Karpas-422 (cell line): ENCODE results near the gene RHNO1. TPM values are rescaled to one million over a fixed set of nuclear protein-coding genes. Genes with fewer than 3 reads are reported as not detected.
A peak's percentile ranks its signal among the peaks of the same experiment; 100 is the strongest.

Experiments used
- DNase-seq: peaks from one replicate; pipeline ENCODE4 v3.0.0-alpha.2; 2015
- H2AFZ ChIP-seq: fragments of 200-600 bp; sonication (generic); 2 replicates; pipeline ENCODE4 v1.6.1; 2014; ENCODE audit warnings: antibody characterized with exemption, low read length, mixed read lengths
- H3K27ac ChIP-seq: fragments of 200-600 bp; sonication (generic); 2 replicates; pipeline ENCODE4 v1.5.1; 2014; ENCODE audit warnings: mild to moderate bottlenecking, low read length, moderate library complexity
- H3K27me3 ChIP-seq: fragments of 200-600 bp; sonication (generic); 2 replicates; pipeline ENCODE4 v1.6.1; 2014; ENCODE audit warnings: low read length, mixed read lengths
- H3K36me3 ChIP-seq: fragments of 200-600 bp; sonication (generic); 2 replicates; pipeline ENCODE4 v1.6.1; 2014; ENCODE audit warnings: low read length, mixed read lengths; ENCODE audit not compliant: insufficient read depth
- H3K4me1 ChIP-seq: fragments of 200-600 bp; sonication (generic); 2 replicates; pipeline ENCODE4 v1.6.1; 2014; ENCODE audit warnings: mild to moderate bottlenecking, low read length, mixed read lengths
- H3K4me2 ChIP-seq: fragments of 200-600 bp; sonication (generic); 2 replicates; pipeline ENCODE4 v1.6.1; 2014; ENCODE audit warnings: low read length, low read depth, mild to moderate bottlenecking; ENCODE audit not compliant: poor library complexity, severe bottlenecking
- H3K4me3 ChIP-seq: fragments of 200-600 bp; sonication (generic); 2 replicates; pipeline ENCODE4 v1.5.1; 2014; ENCODE audit warnings: mild to moderate bottlenecking, antibody characterized with exemption, low read length, mixed read lengths
- H3K79me2 ChIP-seq: fragments of 200-600 bp; sonication (generic); 2 replicates; pipeline ENCODE4 v1.6.1; 2014; ENCODE audit warnings: mild to moderate bottlenecking, low read length, mixed read lengths
- H3K9ac ChIP-seq: fragments of 200-600 bp; sonication (generic); 2 replicates; pipeline ENCODE4 v1.6.0; 2014; ENCODE audit warnings: low read length
- H3K9me2 ChIP-seq: fragments of 200-600 bp; sonication (generic), shearing (Covaris generic); replicated peaks from 2 replicates; pipeline ENCODE4 v1.6.0; 2014; ENCODE audit warnings: mild to moderate bottlenecking, low read length, moderate library complexity; ENCODE audit not compliant: insufficient read depth
- H3K9me3 ChIP-seq: fragments of 300-700, 200-600 bp; sonication (generic); 2 replicates; pipeline ENCODE4 v1.6.1; 2014; ENCODE audit warnings: low read length, mixed read lengths
- H4K20me1 ChIP-seq: fragments of 200-600 bp; sonication (generic); 2 replicates; pipeline ENCODE4 v1.6.1; 2014; ENCODE audit warnings: mild to moderate bottlenecking, antibody characterized with exemption, low read length, low read depth; ENCODE audit not compliant: insufficient read depth
- total RNA-seq: library from RNA; depleted of rRNA; stranded (reverse); fragments of >200 nt; shearing (Covaris generic); gene quantifications from 2 replicates; pipeline ENCODE4 v1.2.3, GENCODE V29; 2014; ENCODE audit warnings: low replicate concordance; rRNA removed

RHNO1 gene, protein sequence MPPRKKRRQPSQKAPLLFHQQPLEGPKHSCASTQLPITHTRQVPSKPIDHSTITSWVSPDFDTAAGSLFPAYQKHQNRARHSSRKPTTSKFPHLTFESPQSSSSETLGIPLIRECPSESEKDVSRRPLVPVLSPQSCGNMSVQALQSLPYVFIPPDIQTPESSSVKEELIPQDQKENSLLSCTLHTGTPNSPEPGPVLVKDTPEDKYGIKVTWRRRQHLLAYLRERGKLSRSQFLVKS
- 34.8 and 45.6 TPM in 2 replicates for total RNA-seq

DNA sequence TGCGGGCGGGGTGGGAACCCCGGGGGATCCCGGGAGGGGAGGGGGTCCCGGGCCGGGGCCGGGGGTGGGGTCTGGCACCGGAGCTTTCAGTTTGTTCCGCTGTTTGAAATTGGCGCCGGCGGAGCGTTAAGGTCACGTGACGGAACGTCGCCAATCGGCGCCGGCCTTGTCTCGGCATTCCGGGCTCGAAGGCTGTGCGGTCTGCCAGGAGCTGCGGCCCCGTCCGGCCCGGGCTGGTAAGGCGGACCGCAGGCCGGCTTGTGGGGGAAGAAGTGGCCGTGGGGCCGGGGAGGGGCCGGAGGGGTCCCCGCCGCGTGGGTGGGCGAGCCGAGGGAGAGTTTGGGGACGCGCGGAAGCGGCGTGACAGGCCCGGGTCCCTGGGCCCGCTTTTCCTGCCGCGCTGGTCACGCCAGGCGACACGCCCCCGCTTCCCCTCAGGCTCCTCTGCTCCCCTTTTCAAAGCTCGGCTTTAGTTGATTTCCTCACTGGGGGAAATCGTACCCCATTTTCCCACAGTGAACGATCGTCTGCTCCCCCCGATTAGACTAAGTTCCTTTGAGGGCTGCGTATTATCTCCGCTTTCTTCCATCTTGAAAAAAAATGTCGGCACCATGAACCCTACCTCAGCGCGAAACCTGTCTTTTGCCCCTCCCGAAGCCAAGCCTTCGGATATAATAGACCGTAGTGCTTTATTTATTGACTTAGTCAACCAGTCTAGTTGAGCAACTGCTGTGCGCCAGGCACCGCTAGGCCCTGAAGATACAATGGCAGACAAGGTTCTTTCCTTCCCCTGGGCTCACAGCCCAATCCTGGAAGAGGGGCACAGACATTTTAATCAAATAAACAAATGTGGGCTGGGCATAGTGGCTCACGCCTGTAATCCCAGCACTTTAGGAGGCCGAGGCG, at the start of gene RHNO1, which contains the start of gene FOXM1:
TSS of gene RHNO1 (plus strand) at position 177 of the 906 bp plus-strand sequence. CDS start 8,144 bp downstream, outside the sequence.
TSS of gene FOXM1 (minus strand) at position 128 of the 906 bp plus-strand sequence. CDS start 2,696 bp downstream, outside the sequence.
- H3K9me2 ChIP-seq, result no peaks in the 10 kb centered on the region
- H3K4me3 ChIP-seq, result peak within 1 kb of the TSS; percentile 75
- peak within 1 kb of the TSS; percentile 84 for H3K27ac ChIP-seq
- H3K4me1 ChIP-seq, result peaks cover 24% of the 10 kb centered on the region
- no peaks in the 10 kb centered on the region for H3K9me3 ChIP-seq
- H2AFZ ChIP-seq, result peak within 1 kb of the TSS; percentile 15
- peak within 1 kb of the TSS; percentile 96 for H3K4me2 ChIP-seq
- peaks cover 89% of the 10 kb centered on the region for H3K79me2 ChIP-seq
- peaks cover 15% of the 10 kb centered on the region; the same call in 1 of the 2 replicates for H3K36me3 ChIP-seq
- peak; percentile 95 for DNase-seq
- H3K9ac ChIP-seq, result peak within 1 kb of the TSS; percentile 82
- no peaks in the 10 kb centered on the region for H3K27me3 ChIP-seq
- H4K20me1 ChIP-seq, result no peaks in the 10 kb centered on the region; the same call in 1 of the 2 replicates

DNA sequence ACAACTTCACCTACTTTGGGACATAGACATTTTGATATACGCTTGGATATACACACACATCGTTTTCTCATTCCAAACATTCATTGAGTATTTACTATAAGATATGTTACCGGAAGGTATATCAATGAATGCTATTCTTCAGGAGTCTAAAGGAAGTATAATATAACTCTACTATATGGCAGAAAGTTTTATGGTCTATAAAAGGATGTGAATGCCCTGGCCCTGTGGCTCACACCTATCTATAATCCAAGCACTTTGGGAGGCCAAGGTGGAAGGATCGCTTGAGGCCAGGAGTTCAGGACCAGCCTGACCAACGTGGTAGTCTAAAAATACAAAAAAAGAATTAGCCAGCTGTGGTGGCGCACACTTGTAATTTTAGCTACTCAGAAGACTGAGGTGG, 47.7 kb upstream of the RHNO1 start:
- no peak overlapping the region for H3K9ac ChIP-seq
- H2AFZ ChIP-seq, result no peak overlapping the region
- H3K4me3 ChIP-seq, result no peak overlapping the region
- H3K79me2 ChIP-seq, result no peaks in the 10 kb centered on the region
- H3K9me2 ChIP-seq, result no peaks in the 10 kb centered on the region
- no peaks in the 10 kb centered on the region for H3K4me1 ChIP-seq
- no peaks in the 10 kb centered on the region for H4K20me1 ChIP-seq
- H3K4me2 ChIP-seq, result no peak overlapping the region
- DNase-seq, result no peak
- no peak overlapping the region for H3K27ac ChIP-seq
- no peaks in the 10 kb centered on the region for H3K27me3 ChIP-seq
- H3K36me3 ChIP-seq, result peaks cover 25% of the 10 kb centered on the region
- no peaks in the 10 kb centered on the region for H3K9me3 ChIP-seq

DNA sequence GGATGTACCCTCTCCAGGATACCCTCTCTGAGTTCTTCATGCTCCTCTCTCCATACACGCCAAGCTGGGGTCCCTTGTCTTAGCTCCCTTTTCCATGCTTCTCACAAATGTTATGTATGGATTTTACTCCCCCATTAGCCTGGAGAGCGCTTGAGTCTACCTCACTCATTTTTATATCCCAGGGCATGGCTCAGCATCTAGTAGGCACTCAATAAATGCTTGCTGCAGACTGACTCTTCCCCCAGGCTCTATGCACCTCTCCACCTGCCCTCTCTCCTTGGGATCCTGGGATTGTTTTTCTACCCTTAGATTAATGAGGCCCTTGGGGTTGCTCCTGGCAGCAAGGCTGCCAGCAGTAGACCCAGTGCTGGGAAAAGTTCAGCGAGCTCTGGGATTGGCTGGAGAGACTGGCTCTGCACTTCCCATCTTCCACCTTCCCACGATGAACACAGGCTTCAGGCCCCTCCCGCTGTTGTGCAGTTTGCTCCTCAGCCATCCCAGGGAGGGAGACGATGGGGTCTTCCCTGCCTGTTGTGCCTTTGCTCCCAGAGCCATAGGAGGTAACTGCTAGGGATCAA, 44.4 kb upstream of the RHNO1 start:
- H2AFZ ChIP-seq, result no peak overlapping the region
- no peaks in the 10 kb centered on the region for H3K9me3 ChIP-seq
- H3K79me2 ChIP-seq, result no peaks in the 10 kb centered on the region
- H3K9ac ChIP-seq, result no peak overlapping the region
- no peaks in the 10 kb centered on the region; the same call in 1 of the 2 replicates for H3K4me1 ChIP-seq
- no peaks in the 10 kb centered on the region for H4K20me1 ChIP-seq
- no peak overlapping the region for H3K4me3 ChIP-seq
- no peaks in the 10 kb centered on the region for H3K9me2 ChIP-seq
- no peaks in the 10 kb centered on the region for H3K27me3 ChIP-seq
- no peak overlapping the region for H3K27ac ChIP-seq
- peaks cover 19% of the 10 kb centered on the region for H3K36me3 ChIP-seq
- no peak overlapping the region for H3K4me2 ChIP-seq
- DNase-seq, result no peak

DNA sequence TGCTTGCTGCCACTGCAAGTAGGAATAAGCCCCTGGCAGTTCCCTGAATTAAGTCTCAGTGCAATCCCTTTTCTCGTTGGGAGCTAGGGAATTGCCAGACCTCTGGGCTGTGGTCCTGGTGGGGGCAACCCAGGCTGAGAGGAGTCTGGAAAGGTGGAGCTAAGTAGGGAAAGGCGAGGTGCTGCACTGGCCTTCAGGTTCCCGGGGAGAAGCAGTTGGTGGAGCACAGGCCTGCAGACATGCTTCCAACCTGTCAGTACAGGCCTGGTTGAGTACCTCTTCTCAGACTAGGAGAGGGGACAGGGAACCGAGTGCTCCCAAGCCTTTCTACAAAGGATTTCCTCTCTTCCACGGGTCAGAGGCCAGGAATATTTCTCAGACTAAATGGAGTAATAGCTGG, 43.7 kb upstream of the RHNO1 start:
- Histone ChIP-seq H3K4me3 (no peak overlapping the region), H3K9me3 (no peaks in the 10 kb centered on the region)

DNA sequence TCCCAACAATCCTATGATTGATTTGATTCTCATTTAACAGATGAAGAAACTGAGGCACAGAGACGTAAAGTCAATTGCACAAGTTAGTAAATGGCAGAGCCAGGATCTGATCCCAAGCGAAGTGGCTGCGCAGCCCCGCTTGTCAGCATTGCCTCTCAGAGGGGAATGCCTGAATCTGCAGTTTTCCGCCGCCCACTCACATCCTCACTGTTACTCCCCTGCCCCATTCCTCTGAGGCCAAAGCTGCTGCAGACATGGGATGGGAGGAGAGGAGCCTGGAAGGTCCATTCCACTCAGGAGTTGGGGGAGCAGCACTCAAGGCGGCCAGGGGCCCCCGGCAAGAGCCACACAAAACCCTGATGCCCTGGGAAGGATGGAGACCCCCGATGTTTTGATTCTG, 43.2 kb upstream of the RHNO1 start:
- peaks cover 21% of the 10 kb centered on the region; the same call in 1 of the 2 replicates for H3K36me3 ChIP-seq
- no peak overlapping the region for H2AFZ ChIP-seq
- no peaks in the 10 kb centered on the region; the same call in 1 of the 2 replicates for H3K4me1 ChIP-seq
- no peak for DNase-seq
- no peaks in the 10 kb centered on the region for H4K20me1 ChIP-seq
- H3K79me2 ChIP-seq, result no peaks in the 10 kb centered on the region
- no peak overlapping the region for H3K4me2 ChIP-seq
- H3K9me3 ChIP-seq, result no peaks in the 10 kb centered on the region
- H3K9me2 ChIP-seq, result no peaks in the 10 kb centered on the region
- no peak overlapping the region for H3K4me3 ChIP-seq
- H3K9ac ChIP-seq, result no peak overlapping the region
- no peaks in the 10 kb centered on the region for H3K27me3 ChIP-seq
- H3K27ac ChIP-seq, result no peak overlapping the region

More for the DNA sequence above, 43.7 kb upstream of the RHNO1 start:
- no peaks in the 10 kb centered on the region; the same call in 1 of the 2 replicates for H3K4me1 ChIP-seq
- H4K20me1 ChIP-seq, result no peaks in the 10 kb centered on the region
- no peaks in the 10 kb centered on the region for H3K9me2 ChIP-seq
- H3K36me3 ChIP-seq, result peaks cover 22% of the 10 kb centered on the region; the same call in 1 of the 2 replicates
- DNase-seq, result no peak
- H2AFZ ChIP-seq, result no peak overlapping the region
- H3K9ac ChIP-seq, result no peak overlapping the region
- no peaks in the 10 kb centered on the region for H3K79me2 ChIP-seq
- no peaks in the 10 kb centered on the region for H3K27me3 ChIP-seq
- no peak overlapping the region for H3K4me2 ChIP-seq
- H3K27ac ChIP-seq, result no peak overlapping the region

DNA sequence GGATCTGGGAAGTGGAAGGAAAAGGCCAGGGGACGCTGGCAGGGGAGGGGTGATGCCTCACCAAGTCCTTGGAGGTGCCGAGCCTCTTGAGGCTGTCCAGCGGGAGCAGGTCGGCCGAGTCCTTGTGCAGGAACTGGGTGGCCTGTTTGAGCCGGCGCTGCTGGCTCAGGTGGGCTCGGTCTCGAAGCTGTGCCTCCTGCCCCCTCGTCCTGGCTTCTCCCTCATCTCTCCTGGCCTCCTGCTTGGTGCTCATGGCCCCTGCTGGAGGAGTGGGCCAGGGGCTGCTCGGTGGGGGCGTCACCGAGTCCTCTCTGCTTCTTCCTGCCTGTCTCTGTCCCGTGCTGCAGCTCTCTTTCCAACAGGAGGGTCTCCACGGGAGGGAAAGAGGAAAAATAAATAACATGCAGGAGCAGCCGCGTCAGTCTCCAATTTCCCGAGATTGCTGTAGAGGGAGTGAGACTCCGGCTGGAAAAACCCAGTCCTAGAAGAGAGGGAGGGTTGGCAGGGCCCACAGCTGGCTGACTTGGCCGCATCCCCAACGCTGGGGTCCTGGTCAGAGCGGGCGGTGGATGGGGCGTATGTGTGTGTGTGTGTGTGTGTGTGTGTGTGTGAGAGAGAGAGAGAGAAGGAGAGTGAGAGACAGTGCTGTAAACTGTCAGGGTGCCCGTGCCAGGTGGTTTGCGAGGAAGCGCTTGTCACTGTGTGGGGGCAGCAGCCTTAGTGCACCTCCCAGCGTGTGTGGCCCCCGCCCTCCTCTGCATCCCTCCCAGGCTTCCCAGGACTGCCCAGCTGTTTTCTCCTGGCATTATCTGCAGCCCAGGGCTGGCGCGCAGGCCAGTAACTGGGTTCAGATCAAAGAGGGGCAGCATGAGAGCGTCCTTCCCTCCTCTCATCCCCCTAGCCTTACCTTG, 42.2 kb upstream of the RHNO1 start, which contains the start of gene NRIP2:
TSS of gene NRIP2 (minus strand) at position 455 of the 911 bp plus-strand sequence. CDS start at position 403, 52 bp downstream.
- peaks cover 19% of the 10 kb centered on the region; the same call in 1 of the 2 replicates for H3K36me3 ChIP-seq
- no peak within 1 kb of the TSS for H3K9ac ChIP-seq
- H3K9me3 ChIP-seq, result no peaks in the 10 kb centered on the region
- no peaks in the 10 kb centered on the region for H3K79me2 ChIP-seq
- H3K4me2 ChIP-seq, result no peak within 1 kb of the TSS
- no peak within 1 kb of the TSS for H3K4me3 ChIP-seq
- DNase-seq, result no peak
- no peaks in the 10 kb centered on the region for H3K9me2 ChIP-seq
- no peaks in the 10 kb centered on the region; the same call in 1 of the 2 replicates for H3K4me1 ChIP-seq
- no peaks in the 10 kb centered on the region for H3K27me3 ChIP-seq
- no peaks in the 10 kb centered on the region for H4K20me1 ChIP-seq
- no peak within 1 kb of the TSS for H2AFZ ChIP-seq
- H3K27ac ChIP-seq, result no peak within 1 kb of the TSS

DNA sequence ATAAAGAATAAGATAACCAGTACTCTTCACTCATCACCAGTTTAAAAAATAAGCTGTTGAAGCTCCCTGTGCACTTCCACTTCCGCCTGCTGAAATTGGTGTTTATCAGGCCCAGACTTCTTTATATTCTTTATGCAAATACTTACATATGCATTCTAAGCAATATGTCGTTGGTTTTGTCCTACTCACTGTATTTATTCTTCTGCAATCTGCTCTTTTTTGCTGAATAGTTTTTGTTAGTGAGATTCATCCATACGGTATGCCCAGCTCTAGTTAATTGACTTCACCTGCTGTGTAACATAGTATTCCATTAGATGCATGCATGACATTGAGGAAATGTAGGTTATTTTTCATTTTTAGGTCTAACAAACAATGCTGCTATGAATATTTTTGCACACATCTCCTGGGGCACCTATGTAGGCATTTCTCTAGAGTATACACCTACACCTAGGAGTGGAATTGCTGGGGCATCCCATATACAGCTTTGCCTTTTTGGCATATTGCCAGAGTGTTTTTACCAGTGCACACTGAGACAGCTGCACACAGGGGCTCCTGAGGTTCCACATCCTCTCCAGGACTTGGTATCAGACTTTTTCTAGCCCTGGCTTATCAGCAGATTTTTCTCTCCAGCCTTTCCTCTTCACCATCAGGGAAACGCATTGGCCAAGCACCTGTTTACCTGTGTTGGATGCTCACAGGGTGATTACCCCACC, 41.2 kb upstream of the RHNO1 start:
- Histone ChIP-seq H3K79me2 (no peaks in the 10 kb centered on the region), H3K9ac (no peak overlapping the region), H3K4me1 (no peaks in the 10 kb centered on the region; the same call in 1 of the 2 replicates), H4K20me1 (no peaks in the 10 kb centered on the region), H3K4me3 (no peak overlapping the region), H3K27me3 (no peaks in the 10 kb centered on the region), H3K36me3 (peaks cover 19% of the 10 kb centered on the region; the same call in 1 of the 2 replicates), H3K9me2 (no peaks in the 10 kb centered on the region), H3K9me3 (no peaks in the 10 kb centered on the region), H3K4me2 (no peak overlapping the region), H3K27ac (no peak overlapping the region), H2AFZ (no peak overlapping the region)
- no peak for DNase-seq
